T-cell (primary cell): Measurements from ENCODE around the gene BMERB1. TPM values are rescaled to one million over a fixed set of nuclear protein-coding genes. Genes with fewer than 3 reads are reported as not detected.

Source experiments
- ATAC-seq, 4 experiments: fragments of 200-7000 bp in 3 of 4; fragments of 150-1000 bp in 1 of 4; cut with Tn5 transposase; replicated peaks in 1 of 4; 1 replicate in 3 of 4; 2 replicates in 1 of 4; pipeline ENCODE4 v1.10.0; 2021; ENCODE audit warnings: moderate library complexity in 3 of 4, mild to moderate bottlenecking in 2 of 4, moderate number of reproducible peaks in 1 of 4
- CTCF ChIA-PET, 2 donors: fragments of 300-600 bp; sonication (Branson Sonifier 250); formaldehyde crosslinking; loops; one replicate each; lab custom pipeline; 2022; ENCODE audit warnings: antibody characterized with exemption in 2 of 2; lab: Charles Lee
- POLR2A ChIA-PET, 2 donors: fragments of 300-600 bp; sonication (Branson Sonifier 250); formaldehyde crosslinking; loops; one replicate each; lab custom pipeline; 2022; ENCODE audit warnings: antibody characterized with exemption in 2 of 2; lab: Charles Lee
- DNase-seq, 35 experiments: peaks; one replicate each; pipeline versions ENCODE4 v3.0.0 to v3.0.0-alpha.2; 2013 to 2023
- H3K27ac ChIP-seq: one replicate; pipeline ENCODE4 v1.5.1; 2013; ENCODE audit warnings: low read length
- H3K27me3 ChIP-seq, 2 experiments: replicated peaks in 1 of 2; 1 replicate in 1 of 2; 2 replicates in 1 of 2; pipeline versions ENCODE4 v1.6.1 to v1.7.0; 2013; ENCODE audit warnings: low read length in 1 of 2, mixed read lengths in 1 of 2; ENCODE audit not compliant: control insufficient read depth in 2 of 2, insufficient read depth in 2 of 2; ENCODE audit errors: extremely low read depth in 1 of 2
- H3K36me3 ChIP-seq, 2 donors: 1 replicate in 1 of 2; 2 replicates in 1 of 2; pipeline versions ENCODE4 v1.6.1 to v1.7.0; 2013; ENCODE audit warnings: low read length in 1 of 2; ENCODE audit not compliant: control insufficient read depth in 2 of 2, insufficient read depth in 1 of 2; ENCODE audit errors: extremely low read depth in 1 of 2
- H3K4me1 ChIP-seq, 2 experiments: 1 replicate in 1 of 2; 2 replicates in 1 of 2; pipeline versions ENCODE4 v1.6.1 to v1.7.0; 2013; ENCODE audit warnings: low read length in 2 of 2, mixed read lengths in 1 of 2; ENCODE audit not compliant: insufficient read depth in 2 of 2, control insufficient read depth in 1 of 2; ENCODE audit errors: extremely low read depth in 1 of 2
- H3K4me3 ChIP-seq, 2 donors: 1 replicate in 1 of 2; 2 replicates in 1 of 2; pipeline versions ENCODE4 v1.5.1 to v1.7.0; 2013; ENCODE audit warnings: mild to moderate bottlenecking in 2 of 2, low read length in 1 of 2, moderate library complexity in 1 of 2; ENCODE audit not compliant: control insufficient read depth in 1 of 2; ENCODE audit errors: extremely low read depth in 1 of 2
- H3K9me3 ChIP-seq: 2 replicates; pipeline ENCODE4 v1.7.0; 2013
- H3K27ac Mint-ChIP-seq, 2 donors: one replicate each; pipeline ENCODE4 v1.8.0; 2020 to 2021; ENCODE audit warnings: mild to moderate bottlenecking in 2 of 2, mixed read lengths in 2 of 2
- H3K27me3 Mint-ChIP-seq, 2 donors: one replicate each; pipeline ENCODE4 v1.8.0; 2021 to 2022; ENCODE audit warnings: mixed read lengths in 2 of 2
- H3K36me3 Mint-ChIP-seq: one replicate; pipeline ENCODE4 v1.8.0; 2021; ENCODE audit warnings: mixed read lengths
- H3K4me1 Mint-ChIP-seq, 3 donors: one replicate each; pipeline ENCODE4 v1.8.0; 2020 to 2022; ENCODE audit warnings: mixed read lengths in 3 of 3, mild to moderate bottlenecking in 1 of 3
- H3K4me3 Mint-ChIP-seq, 3 donors: one replicate each; pipeline ENCODE4 v1.8.0; 2020 to 2022; ENCODE audit warnings: mild to moderate bottlenecking in 3 of 3, mixed read lengths in 3 of 3, moderate library complexity in 3 of 3
- H3K9me3 Mint-ChIP-seq, 3 donors: one replicate each; pipeline ENCODE4 v1.8.0; 2020 to 2022; ENCODE audit warnings: mixed read lengths in 3 of 3
- WGBS: methylation state at CpG from one replicate; pipeline ENCODE4 v1.1.5; 2013; ENCODE audit warnings: missing lambda C conversion rate; ENCODE audit not compliant: insufficient coverage; 5-methylcytosine and 5-hydroxymethylcytosine counted together
- total RNA-seq, 35 experiments: library from RNA in 6 of 35; stranded (reverse) in 6 of 35; fragments of 120-200 nt in 1 of 35; gene quantifications; one replicate each; pipeline versions ENCODE4 v1.2.1 to v1.2.4 and lab custom pipeline; 2013 to 2026

Gene BMERB1
- total RNA-seq, 5 donors from 2014 or later (not counting 1 experiment from before 2014, with no cell fraction given), result 2.1 to 9.6 (median 5.6) TPM

GRCh38 chr16:15556130-15556529 is 121.7 kb downstream of the BMERB1 start:
- WGBS, result no CpG with 5 or more reads among the region's 5 CpGs
- ChIA-PET CTCF (no interaction called here), POLR2A (no interaction called here)
- Histone ChIP-seq H3K27me3 (no peaks in the 10 kb centered on the region), H3K27ac (no peak overlapping the region), H3K4me3 (no peak overlapping the region), H3K4me1 (no peaks in the 10 kb centered on the region), H3K9me3 (no peaks in the 10 kb centered on the region), H3K36me3 (no peaks in the 10 kb centered on the region)
- Mint-ChIP-seq H3K36me3 (no peaks in the 10 kb centered on the region), H3K27me3 (no peaks in the 10 kb centered on the region), H3K4me1 (no peaks in the 10 kb centered on the region), H3K4me3 (no peak overlapping the region), H3K27ac (peak overlapping the region in 1 of 2 donors; percentile 41), H3K9me3 (no peaks in the 10 kb centered on the region)
- no peak for ATAC-seq
- DNase-seq, result no peak

DNA sequence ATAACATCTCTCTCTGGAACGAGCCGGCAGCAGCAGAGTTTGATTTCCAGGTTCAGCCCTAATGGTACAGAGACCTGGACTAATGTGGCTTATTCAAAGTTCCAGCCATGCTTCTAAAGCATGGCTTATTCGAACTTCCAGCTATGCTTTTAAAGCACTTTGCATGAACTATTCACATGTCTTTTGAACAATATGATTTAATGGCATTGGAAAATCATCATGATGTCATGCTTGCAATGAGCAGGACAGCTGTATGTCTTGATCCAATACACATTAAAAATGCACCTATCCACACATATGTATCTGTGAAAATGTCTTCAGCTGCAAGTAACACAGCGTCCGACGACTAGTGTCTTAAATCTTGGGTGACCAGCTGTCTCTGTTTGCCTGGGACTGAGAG is 122.9 kb downstream of the BMERB1 start:
- H3K27me3 ChIP-seq, result no peaks in the 10 kb centered on the region
- no peaks in the 10 kb centered on the region for H3K4me1 ChIP-seq
- H3K4me3 ChIP-seq, result no peak overlapping the region
- H3K9me3 ChIP-seq, result no peaks in the 10 kb centered on the region
- Mint-ChIP-seq H3K9me3 (no peaks in the 10 kb centered on the region), H3K27ac (peak overlapping the region in 1 of 2 donors; percentile 15), H3K27me3 (no peaks in the 10 kb centered on the region), H3K4me3 (no peak overlapping the region), H3K4me1 (no peaks in the 10 kb centered on the region), H3K36me3 (no peaks in the 10 kb centered on the region)
- H3K27ac ChIP-seq, result no peak overlapping the region
- H3K36me3 ChIP-seq, result no peaks in the 10 kb centered on the region
- CTCF ChIA-PET, result no interaction called here
- 94% methylated on average over 2 of the region's 6 CpGs for WGBS
- ATAC-seq, result no peak
- DNase-seq, result no peak
- POLR2A ChIA-PET, result no interaction called here

GRCh38 chr16:15559176-15559575 is 124.8 kb downstream of the BMERB1 start:
- DNase-seq (no peak), ATAC-seq (no peak)
- no peak overlapping the region for H3K4me3 Mint-ChIP-seq
- H3K4me1 Mint-ChIP-seq, result no peaks in the 10 kb centered on the region
- H3K27ac Mint-ChIP-seq, result no peak overlapping the region
- H3K36me3 Mint-ChIP-seq, result no peaks in the 10 kb centered on the region
- H3K27me3 Mint-ChIP-seq, result no peaks in the 10 kb centered on the region
- no peak overlapping the region for H3K27ac ChIP-seq
- H3K4me1 ChIP-seq, result no peaks in the 10 kb centered on the region
- no peak overlapping the region for H3K4me3 ChIP-seq
- no peaks in the 10 kb centered on the region for H3K9me3 ChIP-seq
- ChIA-PET CTCF (no interaction called here), POLR2A (interaction anchor here in 1 of 2 donors (0.7 kb wide), 1 partner anchor 13 kb away, joined by 3 read pairs; no protein-coding TSS in a partner anchor)
- H3K9me3 Mint-ChIP-seq, result no peaks in the 10 kb centered on the region
- WGBS, result 95% methylated on average over 3 of the region's 4 CpGs
- no peaks in the 10 kb centered on the region for H3K36me3 ChIP-seq
- peaks cover 0 to 2% of the 10 kb centered on the region in 2 experiments for H3K27me3 ChIP-seq

DNA sequence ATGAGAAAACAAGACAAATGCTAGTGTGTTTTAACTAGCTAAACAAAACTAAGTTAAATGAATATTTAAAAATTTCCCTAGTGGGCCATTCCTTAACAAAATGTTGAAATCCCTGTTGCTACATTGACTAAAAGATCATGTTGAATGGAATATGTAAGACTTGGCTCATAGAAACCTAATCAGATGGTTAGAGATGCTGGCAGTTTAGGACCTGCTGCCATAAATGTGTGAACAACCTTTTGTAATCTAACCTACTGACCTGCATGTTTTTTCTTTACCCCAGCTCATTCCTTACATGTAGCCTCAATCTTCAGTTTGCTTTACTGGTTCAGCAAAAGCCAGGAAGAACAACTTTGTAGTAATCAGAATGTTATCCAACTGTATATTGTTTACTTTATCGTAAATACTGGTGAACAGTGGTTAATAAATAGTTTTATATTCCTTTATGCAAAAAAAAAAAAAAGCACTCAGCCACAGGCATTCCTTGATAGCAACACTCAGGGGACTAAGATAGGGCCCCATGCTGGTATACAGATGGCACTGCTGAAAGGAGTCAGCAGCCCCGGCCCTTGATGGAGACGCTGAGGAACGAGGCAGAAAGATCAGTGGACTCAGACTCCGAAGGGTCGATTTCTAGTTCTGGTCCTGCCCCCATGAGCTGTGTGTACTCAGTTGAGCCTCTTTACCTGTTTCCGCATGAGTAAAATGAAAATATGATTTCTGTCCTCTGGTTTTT is 130.4 kb downstream of the BMERB1 start:
- ChIA-PET CTCF (interaction anchor here in 1 of 2 donors (0.6 kb wide), 2 partner anchors 15 to 323 kb away, joined by 3 to 4 read pairs; no protein-coding TSS in a partner anchor), POLR2A (interaction anchor here in 1 of 2 donors (0.6 kb wide), 1 partner anchor 37 kb away, joined by 3 read pairs; no protein-coding TSS in a partner anchor)
- H3K4me1 Mint-ChIP-seq, result no peaks in the 10 kb centered on the region
- H3K36me3 Mint-ChIP-seq, result no peaks in the 10 kb centered on the region
- H3K27ac Mint-ChIP-seq, result no peak overlapping the region
- 100% methylated on average over 5 of the region's 7 CpGs for WGBS
- no peak overlapping the region for H3K4me3 Mint-ChIP-seq
- Histone ChIP-seq H3K27ac (no peak overlapping the region), H3K27me3 (peaks cover 0 to 2% of the 10 kb centered on the region in 2 experiments), H3K9me3 (no peaks in the 10 kb centered on the region), H3K4me3 (no peak overlapping the region), H3K36me3 (no peaks in the 10 kb centered on the region), H3K4me1 (no peaks in the 10 kb centered on the region)
- DNase-seq, result no peak
- no peaks in the 10 kb centered on the region for H3K9me3 Mint-ChIP-seq
- no peaks in the 10 kb centered on the region for H3K27me3 Mint-ChIP-seq
- ATAC-seq, result no peak

- H3K27me3 ChIP-seq, result peaks cover 0 to 2% of the 10 kb centered on the region in 2 experiments
- H3K36me3 ChIP-seq, result no peaks in the 10 kb centered on the region
- Mint-ChIP-seq H3K4me3 (no peak overlapping the region), H3K27me3 (no peaks in the 10 kb centered on the region), H3K9me3 (no peaks in the 10 kb centered on the region), H3K36me3 (no peaks in the 10 kb centered on the region), H3K27ac (no peak overlapping the region), H3K4me1 (no peaks in the 10 kb centered on the region)
- no CpG with 5 or more reads among the region's 2 CpGs for WGBS
- H3K9me3 ChIP-seq, result no peaks in the 10 kb centered on the region
- H3K27ac ChIP-seq, result no peak overlapping the region
- H3K4me3 ChIP-seq, result no peak overlapping the region
- ATAC-seq (no peak), DNase-seq (no peak)
- CTCF ChIA-PET, result no interaction called here
- H3K4me1 ChIP-seq, result no peaks in the 10 kb centered on the region
- POLR2A ChIA-PET, result no interaction called here
Observed at GRCh38 chr16:15566095-15566494, 131.7 kb downstream of the BMERB1 start.

GRCh38 chr16:15567823-15568222 is 133.4 kb downstream of the BMERB1 start:
- Histone ChIP-seq H3K4me3 (no peak overlapping the region), H3K36me3 (no peaks in the 10 kb centered on the region), H3K27me3 (peaks cover 0 to 2% of the 10 kb centered on the region in 2 experiments), H3K27ac (no peak overlapping the region), H3K9me3 (no peaks in the 10 kb centered on the region), H3K4me1 (no peaks in the 10 kb centered on the region)
- no peaks in the 10 kb centered on the region for H3K9me3 Mint-ChIP-seq
- WGBS, result 95% methylated on average over 4 of the region's 5 CpGs
- CTCF ChIA-PET, result no interaction called here
- POLR2A ChIA-PET, result no interaction called here
- H3K36me3 Mint-ChIP-seq, result peaks cover 3% of the 10 kb centered on the region
- H3K27ac Mint-ChIP-seq, result no peak overlapping the region
- H3K4me3 Mint-ChIP-seq, result no peak overlapping the region
- H3K4me1 Mint-ChIP-seq, result no peaks in the 10 kb centered on the region
- DNase-seq (no peak), ATAC-seq (no peak)
- no peaks in the 10 kb centered on the region for H3K27me3 Mint-ChIP-seq
